ENCODE data around the gene TRAPPC2L.

Gene TRAPPC2L

DNA sequence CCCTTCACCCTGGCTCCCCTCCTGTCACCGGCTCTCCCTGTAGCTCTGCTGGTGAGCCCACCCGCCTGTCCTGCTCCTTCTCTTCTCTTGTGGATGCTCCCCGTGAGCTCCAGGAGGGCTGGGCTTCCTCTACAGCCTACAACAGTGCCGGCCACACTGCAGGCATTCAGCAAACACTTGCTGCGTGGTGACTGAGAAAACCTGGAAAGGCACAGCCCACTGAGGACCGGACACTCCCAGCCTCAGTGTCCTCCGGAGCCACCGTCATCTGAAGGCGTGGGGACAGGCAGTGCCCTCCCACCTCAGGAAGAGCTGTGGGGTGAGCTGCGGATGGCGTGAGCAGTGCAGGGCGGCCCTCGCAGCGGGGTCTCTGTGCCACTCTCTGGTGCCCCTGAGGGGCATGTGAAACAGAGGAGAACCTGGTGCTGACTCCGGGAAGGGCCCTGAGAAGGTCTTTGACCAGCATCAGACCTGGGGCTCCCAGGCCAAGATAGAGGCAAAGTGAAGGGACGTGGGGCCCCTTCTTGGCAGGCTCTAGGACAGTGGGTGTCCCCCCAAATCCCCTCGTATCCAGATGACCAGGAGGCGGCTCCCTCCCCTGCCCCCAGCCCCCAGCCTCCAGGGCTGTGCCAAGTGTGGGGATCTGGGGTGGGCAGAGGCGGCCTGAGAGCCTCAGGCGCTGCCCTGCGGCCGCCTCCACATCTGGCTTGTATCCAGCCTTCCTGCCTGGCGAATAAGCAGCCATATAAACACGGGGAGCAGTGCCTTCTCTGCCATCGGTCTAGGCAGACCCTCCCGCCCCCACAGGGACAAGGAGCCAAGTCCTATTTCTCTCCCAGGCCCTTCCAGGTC, 53.6 kb downstream of the TRAPPC2L start:
- DNase-seq (ENCODE audit: low read depth), result no peak

DNA sequence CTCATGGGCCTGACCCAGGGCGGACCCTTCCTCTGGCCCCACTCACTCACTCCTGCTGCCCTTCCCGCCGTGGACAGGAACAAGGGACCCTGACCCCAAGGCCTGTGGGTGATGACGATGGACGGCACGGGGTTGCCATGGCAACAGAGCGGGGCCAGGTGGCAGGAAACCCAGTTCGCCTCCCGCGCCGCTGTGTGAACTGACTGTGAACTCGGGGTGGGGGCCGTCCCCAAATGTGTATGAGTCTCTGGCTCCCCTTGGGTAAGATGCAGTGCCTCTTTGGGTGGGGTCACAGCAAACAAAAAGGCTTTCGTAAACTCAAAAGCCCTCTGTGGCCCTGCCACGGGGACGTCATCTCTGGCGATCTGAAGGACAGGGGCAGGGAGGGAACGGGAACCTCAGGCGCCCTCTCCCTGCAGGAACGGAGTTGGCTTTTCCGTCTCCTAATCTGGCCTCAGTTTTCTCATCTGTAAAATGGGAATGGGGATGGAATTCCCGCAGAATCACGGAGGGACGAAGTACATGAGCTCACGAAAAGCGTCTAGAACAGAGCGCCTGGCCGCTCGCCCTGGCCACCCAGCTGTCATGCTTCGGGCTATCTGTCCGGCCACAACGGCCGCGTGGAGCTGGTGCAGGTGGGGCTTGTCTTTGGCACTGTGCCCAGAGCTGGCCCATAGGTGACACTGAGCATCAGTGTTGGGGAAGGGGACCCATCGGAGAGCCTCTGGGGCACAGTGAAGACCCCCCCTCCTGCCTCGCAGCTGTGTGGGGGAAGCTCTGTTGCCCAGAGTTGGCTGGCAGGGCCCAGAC, 54.4 kb downstream of the TRAPPC2L start:
- no peak for DNase-seq (ENCODE audit: low read depth)

DNA sequence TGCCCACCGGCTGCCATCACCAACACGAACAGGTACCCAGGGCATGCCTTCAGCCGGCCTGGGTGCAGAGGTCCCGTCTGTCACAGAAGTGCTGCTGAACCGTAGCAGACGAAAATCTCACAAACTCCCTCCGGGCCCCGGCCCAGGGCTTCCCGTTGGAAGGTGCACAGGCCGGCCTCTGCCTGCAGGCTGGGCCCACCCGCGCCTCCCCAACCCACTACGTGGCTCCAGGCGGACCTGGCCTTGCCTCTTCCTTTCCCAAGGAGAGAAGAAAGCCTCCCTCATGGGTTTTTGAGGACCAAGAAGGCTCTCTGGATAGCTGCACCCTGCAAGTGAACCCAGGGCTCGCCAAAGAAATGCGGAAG, 55.0 kb downstream of the TRAPPC2L start:
- DNase-seq (ENCODE audit: low read depth), result no peak

Data from T follicular helper cell (primary cell).